K562 (cell line): Measurements from ENCODE around the gene SPEG. TPM values are rescaled to one million over a fixed set of nuclear protein-coding genes. Genes with fewer than 3 reads are reported as not detected.

Experiments used
- ATAC-seq: fragments of 200-7000 bp; cut with Tn5 transposase; 3 replicates; pipeline ENCODE4 v1.9.1; 2020; ENCODE audit warnings: moderate library complexity
- BruUV-seq: library from RNA; stranded (reverse); fragments of 400-500 nt; replicated peaks from 2 replicates; lab custom pipeline; 2021; lab: Mats Ljungman, UMichigan
- CTCF ChIA-PET: fragments of 300-600 bp; formaldehyde crosslinking; extraction: SDS; loops from one replicate; lab custom pipeline; 2021; ENCODE audit warnings: low intra/inter-chr PET ratio; lab: Yijun Ruan, JAX
- POLR2A ChIA-PET: fragments of 300-600, 350-650 bp; sonication (Branson Sonifier 250); formaldehyde crosslinking; extraction: SDS; loops from one replicate; lab custom pipeline; 2021; ENCODE audit warnings: antibody characterized with exemption, inconsistent platforms; lab: Yijun Ruan, JAX
- DNase-seq, 4 experiments: peaks; one replicate each; pipeline versions ENCODE4 v3.0.0 to v3.0.0-alpha.2; 2011 to 2018; ENCODE audit warnings: low spot score in 3 of 4, mixed read lengths in 3 of 4; ENCODE audit errors: extremely low read depth in 1 of 4
- FAIRE-seq: peaks from 2 replicates; lab custom pipeline; 2011; peaks lifted over from hg19 to GRCh38; lab: Jason Lieb, UNC
- H2AFZ ChIP-seq: 2 replicates; pipeline ENCODE4 v1.6.0; 2011; ENCODE audit warnings: low read depth, low read length, control low read depth, inconsistent platforms
- H3K27ac ChIP-seq: fragments of 200-600 bp; 3 replicates; pipeline ENCODE4 v1.8.0; 2011; ENCODE audit warnings: low read depth, mild to moderate bottlenecking, control low read depth, inconsistent platforms, low read length, moderate library complexity, mixed read lengths; ENCODE audit errors: extremely low read depth
- H3K27me3 ChIP-seq, 2 experiments: fragments of 300-600 bp in 1 of 2; 2 replicates in 1 of 2; 3 replicates in 1 of 2; pipeline versions ENCODE4 v1.6.0 to v1.8.0; 2011; ENCODE audit warnings: inconsistent platforms in 2 of 2, low read length in 2 of 2, mild to moderate bottlenecking in 1 of 2, mixed read lengths in 1 of 2, moderate library complexity in 1 of 2; ENCODE audit not compliant: control insufficient read depth in 2 of 2, insufficient read depth in 2 of 2
- H3K36me3 ChIP-seq: fragments of 300-600 bp; 3 replicates; pipeline ENCODE4 v1.8.0; 2011; ENCODE audit warnings: mild to moderate bottlenecking, low read length, inconsistent platforms; ENCODE audit not compliant: control insufficient read depth, insufficient read depth
- H3K4me1 ChIP-seq, 2 experiments: fragments of 200-600 bp in 1 of 2; replicated peaks in 1 of 2; 2 replicates in 1 of 2; 3 replicates in 1 of 2; pipeline versions ENCODE4 v1.5.1 to v1.8.0; 2011; ENCODE audit warnings: inconsistent platforms in 2 of 2, low read length in 2 of 2, mild to moderate bottlenecking in 1 of 2, mixed read lengths in 1 of 2, moderate library complexity in 1 of 2; ENCODE audit not compliant: control insufficient read depth in 2 of 2, insufficient read depth in 2 of 2
- H3K4me2 ChIP-seq: 2 replicates; pipeline ENCODE4 v1.6.1; 2011; ENCODE audit warnings: low read length, control low read depth, inconsistent platforms, mixed read lengths; ENCODE audit not compliant: insufficient read depth
- H3K4me3 ChIP-seq: fragments of 200-600 bp; sonication (generic), shearing (Covaris generic); 2 replicates; pipeline ENCODE4 v1.5.1; 2016; ENCODE audit warnings: control low read depth, inconsistent platforms
- H3K79me2 ChIP-seq: fragments of 200-600 bp; 3 replicates; pipeline ENCODE4 v1.8.0; 2011; ENCODE audit warnings: low read length, inconsistent platforms; ENCODE audit not compliant: control insufficient read depth, insufficient read depth
- H3K9ac ChIP-seq, 2 experiments: 2 replicates each; pipeline versions ENCODE4 v1.6.0 to v1.6.1; 2011; ENCODE audit warnings: low read depth in 2 of 2, low read length in 2 of 2, control low read depth in 1 of 2, inconsistent platforms in 1 of 2, mild to moderate bottlenecking in 1 of 2, mixed read lengths in 1 of 2; ENCODE audit not compliant: insufficient read depth in 1 of 2
- H3K9me1 ChIP-seq: one replicate; pipeline ENCODE4 v1.6.0; 2011; ENCODE audit warnings: inconsistent platforms, mild to moderate bottlenecking, low read length, moderate library complexity; ENCODE audit not compliant: control insufficient read depth, insufficient read depth
- H3K9me3 ChIP-seq: replicated peaks from 2 replicates; pipeline ENCODE4 v1.5.1; 2011; ENCODE audit warnings: low read depth, low read length, inconsistent platforms; ENCODE audit not compliant: control insufficient read depth, insufficient read depth
- H4K20me1 ChIP-seq: replicated peaks from 2 replicates; pipeline ENCODE4 v1.6.1; 2011; ENCODE audit warnings: low read length, inconsistent platforms, mixed read lengths; ENCODE audit not compliant: control insufficient read depth, insufficient read depth
- ARID3B ChIP-seq: fragments of 250-450 bp; sonication (Bioruptor Pico); IDR thresholded peaks from 2 replicates; pipeline ENCODE4 v1.4.0; 2020; ENCODE audit warnings: borderline replicate concordance
- BRF2 ChIP-seq: IDR thresholded peaks from 3 replicates; pipeline ENCODE4 v1.6.1; 2011; ENCODE audit warnings: borderline replicate concordance, mild to moderate bottlenecking; ENCODE audit not compliant: insufficient read length, insufficient read depth
- CREB3L1 ChIP-seq: fragments of 450-650 bp; IDR thresholded peaks from 2 replicates; pipeline ENCODE4 v1.6.1; 2014; ENCODE audit warnings: low read depth, mild to moderate bottlenecking, moderate library complexity, borderline replicate concordance
- FOXJ3 ChIP-seq: sonication (generic); formaldehyde crosslinking; IDR thresholded peaks from 2 replicates; pipeline ENCODE4 v1.4.0; 2020; ENCODE audit warnings: mild to moderate bottlenecking, missing genetic modification reagents
- GABPB2 ChIP-seq: fragments of 250-450 bp; sonication (Bioruptor Pico); conservative IDR thresholded peaks from 2 replicates; pipeline ENCODE4 v1.5.1; 2021; ENCODE audit warnings: mild to moderate bottlenecking
- GATAD2B ChIP-seq: fragments of 450-650 bp; IDR thresholded peaks from 2 replicates; pipeline ENCODE4 v1.6.1; 2017; ENCODE audit warnings: mild to moderate bottlenecking, borderline replicate concordance
- NR1H2 ChIP-seq: sonication (generic); formaldehyde crosslinking; IDR thresholded peaks from 2 replicates; pipeline ENCODE4 v1.4.0; 2020; ENCODE audit warnings: mild to moderate bottlenecking, missing genetic modification reagents
- POLR2G ChIP-seq: fragments of 200-400 bp; formaldehyde crosslinking; IDR thresholded peaks from 2 replicates; pipeline ENCODE4 v1.6.1; 2017; ENCODE audit warnings: low read depth, mild to moderate bottlenecking, antibody characterized with exemption, low read length, moderate library complexity
- SIN3A ChIP-seq, 2 experiments: fragments of 150-350 bp in 1 of 2; IDR thresholded peaks; 2 replicates each; pipeline ENCODE4 v1.6.1; 2011 to 2016; ENCODE audit warnings: borderline replicate concordance in 2 of 2, low read depth in 2 of 2, low read length in 2 of 2, mild to moderate bottlenecking in 2 of 2, moderate library complexity in 2 of 2; ENCODE audit not compliant: control insufficient read depth in 1 of 2
- THRAP3 ChIP-seq: fragments of 450-650 bp; IDR thresholded peaks from 2 replicates; pipeline ENCODE4 v1.6.1; 2016; ENCODE audit warnings: mild to moderate bottlenecking, inconsistent platforms, borderline replicate concordance
- ZBTB1 ChIP-seq: sonication (generic); formaldehyde crosslinking; IDR thresholded peaks from 2 replicates; pipeline ENCODE4 v1.8.1; 2023; ENCODE audit warnings: missing genetic modification reagents, low read depth, mild to moderate bottlenecking, borderline replicate concordance
- ZC3H11A ChIP-seq: IDR thresholded peaks from 2 replicates; pipeline ENCODE4 v1.6.1; 2012; ENCODE audit warnings: low read depth, low read length, improper control_type of control experiment
- ZNF3 ChIP-seq: fragments of 250-450 bp; sonication (Bioruptor Pico); IDR thresholded peaks from 2 replicates; pipeline ENCODE4 v1.5.0; 2021; ENCODE audit warnings: mild to moderate bottlenecking, moderate library complexity
- ZNF75A ChIP-seq: fragments of 450-650 bp; formaldehyde crosslinking; IDR thresholded peaks from 2 replicates; pipeline ENCODE4 v1.4.0; 2020; ENCODE audit warnings: mild to moderate bottlenecking
- WGBS: fragments of 100-300 bp; shearing (Covaris generic); methylation state at CpG from one replicate; pipeline ENCODE4 v1.1.6; 2016; ENCODE audit warnings: low coverage, mixed read lengths; ENCODE audit not compliant: insufficient coverage; ENCODE audit errors: missing lambda C conversion rate; 5-methylcytosine and 5-hydroxymethylcytosine counted together
- in situ Hi-C: fragments of 300-500 bp; cut with MboI; formaldehyde crosslinking; loops from 4 replicates; pipeline ENCODE4 v1.15.0; 2018; ENCODE audit warnings: inconsistent platforms, mixed read lengths
- intact Hi-C: fragments of 100-400 bp; cut with micrococcal nuclease; formaldehyde crosslinking; loops from 2 replicates; pipeline ENCODE4 v1.14.2; 2022
- polyA plus RNA-seq, 8 experiments: library from polyadenylated mRNA; depleted of rRNA in 4 of 8; stranded (reverse) in 5 of 8; unstranded in 3 of 8; fragments of >200 nt; fragmentation: Nextera tagmentation in 2 of 8; fragmentation: Illumina TruSeq in 1 of 8; extraction: Ambion mirVana in 2 of 8; extraction: Trizol in 1 of 8; gene quantifications; 2 replicates each; pipeline versions ENCODE4 v1.2.1 to v1.2.3, GENCODE V29; 2011 to 2014; ENCODE audit warnings: inconsistent platforms in 1 of 8, missing spikeins in 1 of 8
- total RNA-seq, 7 experiments: library from RNA; depleted of rRNA in 6 of 7; stranded (reverse); fragments of >200 nt in 6 of 7; fragmentation: Illumina TruSeq in 2 of 7; extraction: Trizol in 2 of 7; gene quantifications; 2 replicates each; pipeline versions ENCODE4 v1.2.1 to v1.2.3, GENCODE V29; 2011 to 2021; ENCODE audit warnings: low replicate concordance in 1 of 7

Gene SPEG
- total and polyA plus RNA-seq, 9 of the 15 experiments (the other 6 are each of a cell fraction or from before 2014, with no cell fraction given) = 0.49 to 8.7 (median 3.0) TPM

GRCh38 chr2:219441451-219442255 is 7.0 kb downstream of the SPEG start (continued):
- no peak for TF ChIP-seq ARID3B (CRISPR knock-in tag)
- TF ChIP-seq GABPB2 = no peak

- Histone ChIP-seq H3K9me3 (no peaks in the 10 kb centered on the region), H3K36me3 (no peaks in the 10 kb centered on the region), H3K79me2 (no peaks in the 10 kb centered on the region), H3K27ac (no peak overlapping the region), H4K20me1 (no peaks in the 10 kb centered on the region), H3K9me1 (no peaks in the 10 kb centered on the region), H3K4me2 (no peak overlapping the region), H2AFZ (no peak overlapping the region; the same call in 1 of the 2 replicates), H3K4me1 (peaks cover 7 to 43% of the 10 kb centered on the region in 2 experiments; a peak in 4 of 5 replicates), H3K4me3 (peak overlapping the region; percentile 41), H3K27me3 (no peaks in the 10 kb centered on the region), H3K9ac (peak overlapping the region in 1 of 2 experiments; percentile 87; a peak in 2 of 4 replicates)
- in situ Hi-C loops (no loop called here), intact Hi-C loops (no loop called here)
- ChIA-PET POLR2A (interaction anchor here (0.6 kb wide), 1 partner anchor 78 kb away, joined by 3 read pairs; no protein-coding TSS in a partner anchor), CTCF (no interaction called here)
- FAIRE-seq (no peak), DNase-seq (no peak), ATAC-seq (peak; percentile 9; the same call in 1 of the 3 replicates)
- no TSS peak for BruUV-seq
- WGBS = 28% methylated on average over 3 of the region's 35 CpGs
- TF ChIP-seq BRF2 (no peak), THRAP3 (no peak), CREB3L1 (no peak), ZNF3 (CRISPR knock-in tag) (no peak), FOXJ3 (CRISPR knock-in tag) (no peak), ZC3H11A (no peak), GATAD2B (no peak), NR1H2 (CRISPR knock-in tag) (no peak), SIN3A (IDR thresholded peaks at IDR 0.05; ENCODE audit: borderline replicate concordance in 2 of 2, control insufficient read depth in 1 of 2, low read depth in 2 of 2, low read length in 2 of 2) (no peak), POLR2G (no peak), ZNF75A (CRISPR knock-in tag) (no peak), ZBTB1 (no peak)
Measured at GRCh38 chr2:219442256-219443015, 7.8 kb downstream of the SPEG start.
